HG03064 (cell line): ENCODE measurements around the gene HOXC6.

ENCODE experiments used
- ATAC-seq: cut with Tn5 transposase; IDR thresholded peaks from one replicate; pipeline ENCODE4 v1.9.1; 2021; ENCODE audit warnings: low read depth; ENCODE audit not compliant: unreplicated experiment

HOXC6 gene

GRCh38 chr12:54012631-54013409 is 15.4 kb upstream of the HOXC6 start:
- no peak for ATAC-seq

- ATAC-seq, result no peak
These were observed 13.7 kb upstream of the HOXC6 start for GRCh38 chr12:54014377-54015017.

- no peak for ATAC-seq
These were observed 13.0 kb upstream of the HOXC6 start for GRCh38 chr12:54015018-54015931.

GRCh38 chr12:54016051-54016450 is 12.2 kb upstream of the HOXC6 start:
- ATAC-seq, result no peak

GRCh38 chr12:54016478-54016964 is 11.7 kb upstream of the HOXC6 start:
- no peak for ATAC-seq

GRCh38 chr12:54017027-54017788 is 11.0 kb upstream of the HOXC6 start:
- peak; percentile 9 for ATAC-seq

- ATAC-seq, result peak; percentile 65
These were observed 10.3 kb upstream of the HOXC6 start for GRCh38 chr12:54017878-54018467.

GRCh38 chr12:54018468-54018984 is 9.7 kb upstream of the HOXC6 start:
- no peak for ATAC-seq

- no peak for ATAC-seq
These were observed 9.0 kb upstream of the HOXC6 start for GRCh38 chr12:54019091-54019811.

- no peak for ATAC-seq
These were observed 8.2 kb upstream of the HOXC6 start for GRCh38 chr12:54019924-54020590.

- ATAC-seq, result no peak
These were observed 7.4 kb upstream of the HOXC6 start for GRCh38 chr12:54020591-54021405.

- ATAC-seq, result no peak
These were observed 6.7 kb upstream of the HOXC6 start for GRCh38 chr12:54021432-54022013.

- ATAC-seq, result no peak
These were observed 5.0 kb upstream of the HOXC6 start for GRCh38 chr12:54022960-54023884.

- ATAC-seq, result no peak
These were observed 4.1 kb upstream of the HOXC6 start for GRCh38 chr12:54024127-54024526.

GRCh38 chr12:54024581-54025305 is 3.5 kb upstream of the HOXC6 start:
- no peak for ATAC-seq
